Fibroblast of skin of left quadriceps (primary cell): ENCODE results near the gene OR12D2.
"Not testable (repeated sequence)": the region's sequence is repeated elsewhere in the genome, so short reads cannot be mapped to it uniquely, and the experiment has no call there.

Source experiments
- DNase-seq, 2 experiments: peaks; one replicate each; pipeline ENCODE4 v3.0.0-alpha.2; 2013; ENCODE audit warnings: low read depth in 2 of 2

OR12D2 gene, protein sequence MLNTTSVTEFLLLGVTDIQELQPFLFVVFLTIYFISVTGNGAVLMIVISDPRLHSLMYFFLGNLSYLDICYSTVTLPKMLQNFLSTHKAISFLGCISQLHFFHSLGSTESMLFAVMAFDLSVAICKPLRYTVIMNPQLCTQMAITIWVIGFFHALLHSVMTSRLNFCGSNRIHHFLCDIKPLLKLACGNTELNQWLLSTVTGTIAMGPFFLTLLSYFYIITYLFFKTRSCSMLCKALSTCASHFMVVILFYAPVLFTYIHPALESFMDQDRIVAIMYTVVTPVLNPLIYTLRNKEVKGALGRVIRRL

DNA sequence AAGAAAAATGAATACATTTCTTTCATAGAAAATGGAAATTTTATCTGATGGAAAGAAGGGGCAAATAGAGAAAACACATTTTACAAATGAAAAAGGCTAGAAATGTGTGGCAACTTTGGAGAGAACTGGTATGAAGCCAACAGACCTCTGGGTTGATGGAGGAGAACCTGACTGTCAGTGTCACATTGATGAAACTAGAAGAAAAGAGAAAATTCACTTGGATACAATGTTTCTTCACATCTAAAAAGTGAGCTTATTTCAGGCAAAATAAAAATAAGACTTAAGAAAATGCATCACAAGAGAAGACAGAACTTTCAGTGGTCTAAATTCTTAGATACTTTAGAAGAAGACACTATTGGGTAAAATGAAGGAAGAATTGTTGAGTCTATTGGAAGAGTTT, at the start of gene OR12D2:
OR12D2 (plus strand) TSS at position 301 of the 400 bp plus-strand sequence. CDS start 1,069 bp downstream, outside the sequence.
- no peak for DNase-seq

DNA sequence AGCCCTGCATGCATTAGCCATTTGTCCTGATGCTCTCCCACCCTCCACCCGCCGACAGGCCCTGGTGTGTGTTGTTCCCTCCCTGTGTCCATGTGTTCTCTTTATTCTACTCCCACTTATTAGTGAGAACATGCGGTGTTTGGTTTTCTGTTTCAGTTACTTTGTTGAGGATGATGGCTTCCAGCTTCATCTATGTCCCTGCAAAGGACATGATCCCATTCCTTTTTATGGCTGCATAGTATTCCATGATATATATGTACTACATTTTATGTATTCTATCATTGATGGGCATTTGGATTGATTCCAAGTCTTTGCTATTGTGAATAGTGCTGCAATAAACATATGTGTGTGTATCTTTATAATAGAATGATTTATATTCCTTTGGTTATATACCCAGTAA, 46.1 kb upstream of the OR12D2 start:
- not testable (repeated sequence) for DNase-seq

DNA sequence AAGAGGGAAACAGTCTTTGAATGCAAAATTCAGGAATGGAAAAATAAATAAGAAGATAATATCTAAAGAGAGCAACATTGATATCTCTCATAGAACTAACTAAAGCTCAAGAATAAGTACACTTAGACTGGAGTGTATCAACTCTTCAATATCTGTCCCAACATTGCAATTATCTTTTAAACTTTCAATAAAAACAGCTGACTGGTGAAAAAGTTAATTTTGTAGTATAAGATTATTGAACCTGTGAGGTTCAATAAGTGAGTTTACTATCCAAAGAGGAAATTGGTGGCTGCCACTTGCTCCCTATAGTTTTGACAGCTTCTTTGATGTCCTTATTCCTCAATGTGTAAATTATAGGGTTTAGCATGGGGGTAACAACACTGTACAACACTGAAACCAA, 40.5 kb upstream of the OR12D2 start:
- DNase-seq: no peak

DNA sequence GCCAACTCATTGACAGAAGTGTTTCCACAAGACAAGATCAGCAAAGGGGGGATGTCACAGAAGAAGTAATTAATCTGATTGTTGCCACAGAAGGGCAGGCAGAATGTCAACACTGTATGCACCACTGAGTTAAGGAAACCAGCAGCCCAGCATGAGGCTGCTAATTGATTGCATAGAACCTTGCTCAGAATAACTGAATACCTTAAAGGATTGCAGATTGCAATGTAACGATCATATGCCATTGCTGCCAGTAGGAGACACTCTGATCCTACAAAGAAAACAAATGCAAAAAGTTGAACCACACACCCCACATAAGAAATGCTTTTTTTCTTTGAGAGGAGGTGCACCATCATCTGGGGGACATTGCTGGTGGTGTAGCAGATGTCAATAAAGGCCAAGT, 39.8 kb upstream of the OR12D2 start:
- no peak for DNase-seq

DNA sequence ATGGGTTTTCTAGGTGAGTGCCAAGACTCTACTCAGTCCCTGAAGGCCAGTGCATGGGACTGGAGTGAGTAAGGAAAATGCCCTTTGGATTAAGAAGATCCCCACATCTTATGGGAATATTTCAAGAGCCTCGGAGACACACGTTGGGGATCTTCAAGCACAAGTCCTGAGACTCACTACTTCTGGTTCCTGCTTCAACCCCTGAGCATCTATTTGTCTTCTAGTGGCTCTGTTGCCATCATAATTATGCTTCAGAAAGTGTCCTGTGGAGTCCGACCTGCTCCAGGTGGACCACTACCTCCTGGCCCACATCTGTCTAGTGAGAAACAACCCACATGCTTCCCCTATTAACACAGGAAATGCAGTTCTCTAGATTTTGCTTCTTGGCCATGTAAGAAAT, 26.7 kb upstream of the OR12D2 start, which contains the start of gene OR5V1:
OR5V1 (minus strand) TSS at position 101 of the 400 bp plus-strand sequence. CDS start 12,670 bp downstream, outside the sequence.
- DNase-seq: no peak

DNA sequence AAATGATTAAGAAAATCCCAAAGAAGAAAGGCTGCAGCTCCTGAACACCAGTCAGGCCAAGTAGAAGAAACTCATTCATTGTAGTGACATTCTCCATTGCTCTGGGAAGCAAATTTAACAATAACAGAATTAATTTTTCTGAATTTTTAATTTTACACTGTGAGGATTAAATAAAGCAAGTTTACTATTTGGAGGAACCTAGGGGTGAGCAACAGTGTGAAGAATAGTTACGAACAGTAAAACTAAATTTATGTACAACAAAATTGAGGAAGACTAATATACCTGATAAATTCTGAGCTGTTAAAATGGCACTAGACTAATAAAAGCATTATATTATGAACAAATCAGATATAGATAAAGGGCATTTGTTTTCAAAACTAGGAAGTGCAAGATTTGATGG, 20.2 kb upstream of the OR12D2 start, which contains the start of gene OR12D3:
OR12D3 (minus strand) TSS at position 101 of the 400 bp plus-strand sequence; CDS start at position 97, 4 bp downstream.
- no peak for DNase-seq

DNA sequence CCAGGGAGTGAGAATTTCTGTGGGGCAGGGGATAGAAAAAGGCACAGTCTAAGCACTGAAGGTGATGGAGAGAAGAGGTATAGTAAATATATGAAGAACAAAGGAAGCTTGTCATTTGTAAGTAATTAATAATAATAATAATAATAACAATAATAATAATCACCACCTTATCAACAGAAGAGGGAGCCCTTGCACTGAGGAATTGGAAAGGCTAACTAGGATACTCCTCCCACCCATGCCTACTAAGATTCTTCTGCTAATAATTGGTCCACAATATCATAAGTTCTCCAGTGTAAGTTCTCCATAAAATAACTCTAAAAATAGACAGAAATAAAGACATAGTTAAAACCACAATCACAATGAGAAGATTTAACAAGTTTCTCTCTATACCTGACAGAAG, 19.4 kb upstream of the OR12D2 start:
- DNase-seq: no peak

DNA sequence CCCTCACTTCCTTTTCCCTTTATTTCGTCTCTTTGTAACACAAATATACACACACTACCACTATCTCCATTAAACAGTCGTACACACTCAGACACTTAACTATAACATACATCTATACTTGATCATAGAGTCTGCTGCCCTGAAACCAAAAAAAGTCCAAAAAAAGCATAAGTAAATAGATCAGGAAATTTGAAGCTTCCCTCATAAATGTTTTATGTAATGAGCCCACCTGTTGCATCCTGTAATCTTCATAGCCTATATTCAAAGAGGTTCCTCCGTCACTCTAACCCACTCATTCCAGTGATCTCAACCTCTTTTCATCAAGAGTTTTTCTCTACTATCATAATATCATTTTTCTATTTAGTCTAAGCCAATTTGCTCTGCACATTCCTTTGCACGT, 6.9 kb upstream of the OR12D2 start:
- DNase-seq: no peak

DNA sequence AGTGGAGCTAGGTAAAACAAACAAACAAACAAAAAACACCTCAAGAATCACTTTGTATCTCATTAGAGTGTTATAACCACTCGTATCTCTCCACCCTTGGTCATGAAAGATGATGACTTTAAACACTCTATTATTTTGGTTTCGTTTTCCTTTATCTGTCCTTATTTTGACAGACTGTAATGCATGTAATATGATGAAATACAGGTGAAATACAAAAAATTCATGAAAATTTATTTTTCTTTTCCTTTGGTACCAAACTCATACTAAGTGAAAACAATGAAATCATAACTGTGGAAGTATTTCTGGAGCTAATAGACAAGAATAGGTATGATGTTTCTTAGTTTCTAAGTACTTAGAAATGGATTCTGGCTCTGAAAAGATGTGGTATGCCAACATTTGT, 4.1 kb downstream of the OR12D2 start:
- no peak for DNase-seq

DNA sequence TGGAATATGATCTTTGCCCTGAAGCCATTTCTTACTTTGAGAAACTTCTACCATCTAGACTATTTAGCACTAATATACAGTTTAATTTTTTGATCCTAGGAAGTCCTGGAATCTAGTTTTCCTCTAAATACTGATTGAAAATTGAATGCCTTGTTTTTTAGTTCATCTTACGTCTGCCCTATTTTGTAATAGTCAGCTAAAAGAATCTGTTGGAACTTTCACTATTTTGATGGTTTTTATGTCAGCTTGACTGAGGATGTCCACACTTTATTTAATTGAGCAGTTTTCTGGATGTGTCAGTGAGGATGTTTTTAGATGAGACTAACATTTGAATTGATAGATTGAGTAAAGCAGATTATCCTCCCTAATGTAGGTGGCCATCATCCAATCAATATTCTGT, 8.4 kb downstream of the OR12D2 start:
- DNase-seq: no peak

DNA sequence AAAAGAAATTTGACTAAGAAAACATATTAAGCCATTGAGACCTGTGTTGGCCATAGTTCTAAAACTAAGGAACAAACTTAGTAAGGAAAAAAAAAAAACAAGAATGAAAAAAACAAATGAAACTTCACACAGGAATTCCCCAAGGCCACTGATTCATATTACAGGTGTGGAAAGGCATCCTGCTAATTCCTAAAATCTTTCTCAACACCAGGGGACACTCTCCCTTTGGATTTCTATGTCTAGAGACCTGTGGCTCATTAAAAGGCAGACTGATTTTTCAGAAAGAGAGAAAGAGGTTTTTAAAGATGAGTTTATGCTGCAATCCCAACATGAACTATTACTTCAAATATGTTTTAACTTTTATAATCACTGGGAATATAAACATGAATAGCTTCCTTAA, 19.2 kb downstream of the OR12D2 start, which contains the start of gene OR12D1:
OR12D1 (plus strand) TSS at position 341 of the 400 bp plus-strand sequence.
- no peak for DNase-seq

DNA sequence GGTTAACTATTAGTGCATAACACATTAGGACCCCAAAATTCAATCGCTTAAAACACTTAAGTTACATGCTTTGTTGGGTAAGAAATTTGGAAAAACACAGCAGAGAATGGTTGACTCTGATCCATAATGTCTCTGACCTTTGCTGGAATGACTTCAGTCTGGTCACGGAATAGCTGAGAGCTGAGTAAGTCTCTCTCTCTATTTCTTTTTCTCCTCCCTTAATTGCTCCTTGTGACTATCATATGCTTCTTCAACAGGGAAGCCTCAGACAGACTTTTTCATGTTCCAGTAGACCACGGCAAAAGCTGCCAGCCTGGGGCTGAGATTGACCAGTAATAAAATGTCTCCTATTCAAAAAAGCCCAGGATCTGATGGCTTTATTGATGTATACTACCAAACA, 24.1 kb downstream of the OR12D2 start:
- no peak for DNase-seq

DNA sequence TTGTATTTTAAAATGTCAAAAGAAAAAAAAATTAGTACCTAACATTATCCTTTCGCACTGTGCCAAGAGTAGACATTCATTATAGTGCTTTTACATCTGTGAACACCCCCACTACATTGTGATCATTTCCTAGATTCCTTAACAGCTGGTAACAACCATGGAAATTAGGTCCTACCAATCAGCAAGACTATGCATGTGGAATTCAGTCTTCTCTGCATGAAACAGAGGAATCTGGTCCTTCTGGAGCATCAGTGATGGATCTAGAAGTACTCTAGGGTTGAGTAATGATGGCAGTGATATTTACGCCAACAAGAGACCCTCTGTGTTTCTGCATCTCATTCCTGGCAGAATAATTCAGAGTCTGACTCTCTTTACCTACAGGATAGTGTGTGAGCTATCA, 28.7 kb downstream of the OR12D2 start:
- no peak for DNase-seq

DNA sequence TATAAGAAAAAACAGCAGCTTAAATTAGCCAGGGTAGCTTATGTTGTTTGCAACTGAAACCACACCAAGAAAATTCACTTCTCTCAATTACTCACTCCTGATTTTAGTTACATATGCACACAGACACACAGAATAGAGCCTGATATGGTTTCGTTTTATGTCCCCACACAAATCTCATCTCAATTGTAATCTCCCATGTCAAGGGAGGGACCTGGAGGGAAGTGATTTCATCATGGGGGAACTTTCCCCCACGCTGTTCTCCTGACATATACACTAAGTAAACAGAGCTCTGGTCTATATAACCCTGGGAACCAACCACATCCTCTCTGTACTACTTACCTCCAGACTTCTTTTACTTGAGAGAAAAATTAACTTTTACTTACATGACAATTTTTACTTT, 29.1 kb downstream of the OR12D2 start:
- DNase-seq: no peak

DNA sequence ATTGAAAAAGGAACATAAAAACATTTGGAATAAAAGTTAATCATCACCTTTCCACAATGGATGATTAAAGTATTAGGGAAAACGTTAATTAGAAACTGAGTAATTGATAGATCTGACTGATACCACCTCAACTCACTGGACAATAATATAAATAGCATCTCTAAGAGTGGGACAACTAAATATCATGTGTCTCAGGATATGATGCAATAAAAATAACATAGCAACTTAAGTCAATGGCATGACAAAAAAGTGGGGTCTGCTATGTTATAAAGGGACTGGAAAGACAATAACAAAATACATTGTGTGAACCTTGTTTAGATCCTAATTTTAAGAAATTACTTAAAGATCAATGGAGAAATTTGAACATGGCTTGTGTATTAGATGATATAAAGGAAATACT, 29.6 kb downstream of the OR12D2 start:
- no peak for DNase-seq

DNA sequence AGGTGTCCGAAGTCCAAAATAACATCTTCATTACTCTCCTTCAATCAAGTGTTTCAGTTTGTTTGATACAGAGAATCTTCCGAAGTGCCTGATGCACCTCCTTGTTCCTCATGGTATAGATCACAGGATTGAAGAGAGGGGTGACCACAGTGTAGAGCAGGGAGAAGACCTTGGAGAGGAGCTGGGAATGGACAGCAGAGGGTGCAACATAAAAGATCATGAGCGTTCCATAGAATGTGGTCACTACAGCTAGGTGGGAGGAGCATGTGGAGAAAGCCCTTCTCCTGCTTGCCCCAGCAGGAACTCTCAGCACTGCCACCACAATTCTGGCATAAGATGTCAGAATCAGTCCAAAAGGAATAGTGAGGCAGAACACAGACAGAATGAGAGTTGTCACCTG, 31.2 kb downstream of the OR12D2 start:
- no peak for DNase-seq

DNA sequence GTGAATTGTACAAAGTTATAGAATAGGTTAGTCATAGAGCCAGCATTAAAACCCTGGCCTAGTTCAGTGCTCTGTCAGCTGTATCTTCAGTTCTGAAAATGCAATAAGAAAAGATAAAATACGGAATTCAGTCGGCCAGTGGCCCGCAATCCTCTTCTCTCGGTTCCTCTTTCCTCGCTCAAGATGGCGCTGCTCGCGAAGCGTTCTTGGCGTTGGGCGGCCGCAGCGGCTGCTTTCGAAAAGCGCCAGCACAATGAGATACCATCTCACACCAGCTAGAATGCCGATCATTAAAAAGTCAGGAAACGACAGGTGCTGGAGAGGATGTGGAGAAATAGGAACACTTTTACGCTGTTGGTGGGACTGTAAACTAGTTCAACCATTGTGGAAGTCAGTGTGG, 41.3 kb downstream of the OR12D2 start:
- not testable (repeated sequence) for DNase-seq

DNA sequence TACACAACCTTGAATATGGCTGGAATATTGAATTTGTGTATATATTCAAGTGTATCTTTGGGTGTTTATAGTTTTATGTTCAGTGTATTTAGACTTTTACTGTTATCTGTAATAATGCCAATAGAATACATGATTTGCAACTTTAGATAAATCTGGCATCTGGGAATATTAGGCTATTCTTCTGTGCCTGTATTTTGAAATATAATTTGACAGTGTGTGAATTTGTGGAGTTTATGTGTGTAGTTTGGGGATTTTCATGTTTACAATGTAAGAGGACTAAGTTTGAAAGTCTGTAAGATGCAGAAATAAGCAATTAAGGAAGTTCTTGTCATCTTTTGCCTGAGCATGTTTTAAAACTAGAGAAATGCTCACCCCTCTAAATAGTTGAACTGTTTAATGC, 43.6 kb downstream of the OR12D2 start, which contains the start of gene OR10C1:
OR10C1 (plus strand) TSS at position 301 of the 400 bp plus-strand sequence. CDS start 710 bp downstream, outside the sequence.
- DNase-seq: no peak

DNA sequence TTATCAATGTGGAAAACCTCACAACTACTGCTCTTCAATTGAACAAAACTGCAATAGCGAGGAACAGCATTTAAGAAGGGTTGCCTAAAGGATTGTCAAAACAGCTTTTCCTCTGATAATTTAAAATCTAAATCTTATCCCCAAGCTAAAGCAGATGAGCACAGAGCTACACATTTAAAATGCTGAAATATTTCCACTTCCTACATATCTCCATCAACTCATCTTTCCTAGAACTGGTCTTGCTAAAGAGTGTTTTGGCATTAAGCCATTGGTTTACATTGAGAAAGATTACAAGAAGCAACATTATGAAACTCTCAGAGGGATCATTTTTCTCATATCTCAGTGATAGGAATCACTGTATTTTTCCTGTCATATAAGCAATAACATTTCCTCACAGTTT, 47.3 kb downstream of the OR12D2 start:
- no peak for DNase-seq

DNA sequence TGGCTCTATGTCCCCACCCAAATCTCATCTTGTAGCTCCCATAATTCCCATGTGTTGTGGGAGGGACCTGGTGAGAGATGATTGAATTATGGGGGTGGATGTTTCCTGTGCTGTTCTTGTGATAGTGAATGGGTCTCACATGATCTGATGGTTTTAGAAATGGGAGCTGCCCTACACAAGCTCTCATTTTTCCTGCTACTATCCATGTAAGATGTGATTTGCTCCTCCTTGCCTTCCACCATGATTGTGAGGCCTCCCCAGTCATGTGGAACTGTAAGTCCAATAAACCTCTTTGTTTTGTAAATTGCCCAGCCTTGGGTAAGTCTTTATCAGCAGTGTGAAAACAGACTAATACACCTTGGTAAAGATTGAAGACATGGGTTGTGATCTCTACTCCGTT, 48.6 kb downstream of the OR12D2 start:
- not testable (repeated sequence) for DNase-seq
